Muscle of arm (tissue), 14 donors: ENCODE measurements around the gene UPK1B. TPM values are rescaled to one million over a fixed set of nuclear protein-coding genes. Genes with fewer than 3 reads are reported as not detected.
"Not testable (repeated sequence)": the region's sequence is repeated elsewhere in the genome, so short reads cannot be mapped to it uniquely, and the experiment has no call there.

Experiments
- DNase-seq: peaks from one replicate; pipeline ENCODE4 v3.0.0-alpha.2; 2013
- long read RNA-seq, 11 donors: transcript quantifications; one replicate each; lab custom pipeline, GENCODE V29; 2026
- polyA plus RNA-seq, 12 donors: library from polyadenylated mRNA; unstranded; fragments of 120-200 nt; gene quantifications; one replicate each; pipeline ENCODE4 v1.2.1, GENCODE V29; 2013; ENCODE audit not compliant: insufficient read length in 12 of 12

Gene UPK1B
- polyA plus RNA-seq = 10 to 100 TPM in 3 of 12 donors, under 1 TPM in 2, not detected in 7; 0.34 to 46.8 (median 12.2) TPM
- long read RNA-seq, donor 1, partial matches to known transcripts = 0 of 2 reads
- long read RNA-seq, donor 1, other reads (novel, unspliced or antisense) = 0 of 2 reads
- long read RNA-seq, donor 2 = 0 reads
- long read RNA-seq, donor 3 = 0 reads
- long read RNA-seq, donor 4 = 0 reads
- long read RNA-seq, donor 5 = 0 reads
- long read RNA-seq, donor 6 = 0 reads
- long read RNA-seq, donor 7, partial matches to known transcripts = 0 of 2 reads
- long read RNA-seq, donor 7, other reads (novel, unspliced or antisense) = 0 of 2 reads
- long read RNA-seq, donor 8 = 0 reads
- long read RNA-seq, donor 9, partial matches to known transcripts = 0 of 3 reads
- long read RNA-seq, donor 9, other reads (novel, unspliced or antisense) = 0 of 3 reads
- long read RNA-seq, donor 10 = 0 reads
- long read RNA-seq, donor 11 = 0 reads

- no peak for DNase-seq
Measured at GRCh38 chr3:119173325-119173724, at the start of gene UPK1B. Gene UPK1B (plus strand): TSS chr3:119173598. CDS start chr3:119186742, 13,144 bp downstream.

GRCh38 chr3:119125342-119125741 lies 48.1 kb upstream of the UPK1B start:
- DNase-seq = no peak

GRCh38 chr3:119125742-119126504 lies 47.5 kb upstream of the UPK1B start:
- no peak for DNase-seq

- not testable (repeated sequence) for DNase-seq
Measured at GRCh38 chr3:119130291-119130690, 43.1 kb upstream of the UPK1B start.

- DNase-seq = not testable (repeated sequence)
Measured at GRCh38 chr3:119132291-119132690, 41.1 kb upstream of the UPK1B start.

GRCh38 chr3:119139360-119139759 lies 34.0 kb upstream of the UPK1B start:
- not testable (repeated sequence) for DNase-seq

GRCh38 chr3:119140466-119140865 lies 32.9 kb upstream of the UPK1B start:
- DNase-seq = no peak

GRCh38 chr3:119145128-119145499 lies 28.3 kb upstream of the UPK1B start:
- no peak for DNase-seq

GRCh38 chr3:119145500-119146167 lies 27.8 kb upstream of the UPK1B start, which contains the start of gene TEX55:
Gene TEX55 (plus strand): TSS chr3:119146165. CDS start chr3:119146190, 25 bp downstream.
- peak; percentile 13 for DNase-seq

GRCh38 chr3:119146578-119147375 lies 26.6 kb upstream of the UPK1B start:
- no peak for DNase-seq

GRCh38 chr3:119147494-119147893 lies 25.9 kb upstream of the UPK1B start:
- no peak for DNase-seq

- DNase-seq = no peak
Measured at GRCh38 chr3:119148493-119149180, 24.8 kb upstream of the UPK1B start.

- DNase-seq = no peak
Measured at GRCh38 chr3:119149484-119149883, 23.9 kb upstream of the UPK1B start.

- DNase-seq = no peak
Measured at GRCh38 chr3:119156868-119157267, 16.5 kb upstream of the UPK1B start.

GRCh38 chr3:119157971-119158370 lies 15.4 kb upstream of the UPK1B start:
- no peak for DNase-seq

GRCh38 chr3:119160361-119160760 lies 13.0 kb upstream of the UPK1B start:
- no peak for DNase-seq

GRCh38 chr3:119160815-119161214 lies 12.6 kb upstream of the UPK1B start:
- DNase-seq = no peak

GRCh38 chr3:119161240-119161639 lies 12.2 kb upstream of the UPK1B start:
- DNase-seq = no peak

- DNase-seq = not testable (repeated sequence)
Measured at GRCh38 chr3:119164745-119165144, 8.7 kb upstream of the UPK1B start.

GRCh38 chr3:119170821-119171220 lies 2.6 kb upstream of the UPK1B start:
- no peak for DNase-seq
